H1 (cell line): ENCODE measurements around the gene RABL2A. TPM values are rescaled to one million over a fixed set of nuclear protein-coding genes. Genes with fewer than 3 reads are reported as not detected.

Experiments used
- CTCF ChIA-PET: fragments of 300-600 bp; sonication (Branson Sonifier 250); formaldehyde crosslinking; loops from one replicate; lab custom pipeline; 2021; ENCODE audit not compliant: partially characterized antibody; lab: Charles Lee
- POLR2A ChIA-PET: fragments of 300-600 bp; sonication (Branson Sonifier 250); formaldehyde crosslinking; loops from one replicate; lab custom pipeline; 2021; ENCODE audit warnings: inconsistent platforms; ENCODE audit not compliant: partially characterized antibody; lab: Charles Lee
- DNase-seq, 2 experiments: peaks; one replicate each; pipeline versions ENCODE4 v3.0.0 to v3.0.0-alpha.2; 2010 to 2022; ENCODE audit warnings: low spot score in 2 of 2, low read depth in 1 of 2, mixed read lengths in 1 of 2
- FAIRE-seq: peaks from 2 replicates; lab custom pipeline; 2011; peaks lifted over from hg19 to GRCh38; lab: Jason Lieb, UNC
- H2AFZ ChIP-seq: 2 replicates; pipeline ENCODE4 v1.8.1; 2012; ENCODE audit warnings: low read length, inconsistent platforms
- H2AK5ac ChIP-seq: 2 replicates; pipeline ENCODE4 v1.6.1; 2013; ENCODE audit warnings: low read depth, low read length
- H2BK120ac ChIP-seq: replicated peaks from 2 replicates; pipeline ENCODE3; 2013; ENCODE audit warnings: low read depth, low read length, inconsistent platforms
- H2BK12ac ChIP-seq: 2 replicates; pipeline ENCODE4 v1.6.1; 2013; ENCODE audit warnings: low read depth, low read length
- H2BK15ac ChIP-seq: 2 replicates; pipeline ENCODE4 v1.6.1; 2013; ENCODE audit warnings: low read length
- H2BK20ac ChIP-seq: 2 replicates; pipeline ENCODE4 v1.6.1; 2013; ENCODE audit warnings: low read length
- H2BK5ac ChIP-seq: 2 replicates; pipeline ENCODE4 v1.6.1; 2013; ENCODE audit warnings: low read depth, low read length
- H3K14ac ChIP-seq: 2 replicates; pipeline ENCODE4 v1.6.1; 2013; ENCODE audit warnings: inconsistent platforms; ENCODE audit not compliant: insufficient read length
- H3K18ac ChIP-seq: 2 replicates; pipeline ENCODE4 v1.6.1; 2013; ENCODE audit warnings: low read length; ENCODE audit errors: extremely low read depth
- H3K23ac ChIP-seq: 2 replicates; pipeline ENCODE4 v1.6.1; 2013; ENCODE audit warnings: inconsistent platforms; ENCODE audit not compliant: insufficient read length
- H3K23me2 ChIP-seq: 2 replicates; pipeline ENCODE4 v1.6.1; 2013; ENCODE audit warnings: low read depth, low read length
- H3K27ac ChIP-seq: 2 replicates; pipeline ENCODE4 v1.6.1; 2011; ENCODE audit warnings: low read depth, low read length, inconsistent platforms
- H3K27me3 ChIP-seq, 4 experiments: replicated peaks in 1 of 4; 1 replicate in 1 of 4; 2 replicates in 3 of 4; pipeline versions ENCODE4 v1.6.1 to v1.8.1; 2011 to 2013; ENCODE audit warnings: low read length in 3 of 4, mild to moderate bottlenecking in 3 of 4, inconsistent platforms in 2 of 4, mixed read lengths in 2 of 4, moderate library complexity in 1 of 4; ENCODE audit not compliant: control insufficient read depth in 3 of 4, insufficient read depth in 3 of 4; ENCODE audit errors: extremely low read depth in 1 of 4
- H3K36me3 ChIP-seq, 4 experiments: 2 replicates each; pipeline versions ENCODE4 v1.6.1 to v1.8.1; 2011 to 2013; ENCODE audit warnings: mild to moderate bottlenecking in 4 of 4, low read length in 3 of 4, moderate library complexity in 2 of 4, control low read depth in 1 of 4, inconsistent platforms in 1 of 4; ENCODE audit not compliant: insufficient read depth in 4 of 4, control insufficient read depth in 2 of 4
- H3K4ac ChIP-seq: replicated peaks from 2 replicates; pipeline ENCODE3; 2013; ENCODE audit warnings: low read length, low read depth, mixed read lengths, inconsistent platforms; ENCODE audit not compliant: insufficient read length
- H3K4me1 ChIP-seq, 4 experiments: replicated peaks in 1 of 4; 1 replicate in 1 of 4; 2 replicates in 3 of 4; pipeline versions ENCODE4 v1.6.1 to v1.8.1; 2011 to 2013; ENCODE audit warnings: low read length in 3 of 4, inconsistent platforms in 2 of 4, mixed read lengths in 1 of 4; ENCODE audit not compliant: insufficient read depth in 4 of 4, control insufficient read depth in 3 of 4
- H3K4me2 ChIP-seq, 2 experiments: 2 replicates each; pipeline versions ENCODE4 v1.6.1 to v1.8.1; 2011 to 2013; ENCODE audit warnings: low read depth in 2 of 2, low read length in 2 of 2, control low read depth in 1 of 2, inconsistent platforms in 1 of 2, mild to moderate bottlenecking in 1 of 2; ENCODE audit not compliant: insufficient read depth in 1 of 2
- H3K4me3 ChIP-seq, 4 experiments: fragments of 200-600, 300-600 bp in 1 of 4; sonication (generic), shearing (Covaris generic), sonication (Bioruptor Twin) in 1 of 4; 2 replicates each; pipeline versions ENCODE4 v1.5.1 to v1.8.1; 2011 to 2016; ENCODE audit warnings: low read length in 4 of 4, low read depth in 3 of 4, control low read depth in 2 of 4, inconsistent platforms in 2 of 4, mild to moderate bottlenecking in 2 of 4, mixed read lengths in 1 of 4, moderate library complexity in 1 of 4; ENCODE audit not compliant: insufficient read depth in 2 of 4; ENCODE audit errors: extremely low read depth in 1 of 4
- H3K56ac ChIP-seq: replicated peaks from 2 replicates; pipeline ENCODE3; 2013; ENCODE audit warnings: low read depth, mild to moderate bottlenecking, mixed read lengths, low read length, inconsistent platforms; ENCODE audit not compliant: insufficient read length
- H3K79me1 ChIP-seq: 2 replicates; pipeline ENCODE4 v1.6.1; 2013; ENCODE audit warnings: low read depth, low read length, control low read depth
- H3K79me2 ChIP-seq, 2 experiments: 2 replicates each; pipeline versions ENCODE4 v1.6.1 to v1.8.1; 2012 to 2013; ENCODE audit warnings: low read length in 2 of 2, mild to moderate bottlenecking in 2 of 2, inconsistent platforms in 1 of 2; ENCODE audit not compliant: insufficient read depth in 2 of 2, control insufficient read depth in 1 of 2
- H3K9ac ChIP-seq, 4 experiments: replicated peaks in 1 of 4; 1 replicate in 1 of 4; 2 replicates in 3 of 4; pipeline versions ENCODE4 v1.6.1 to v1.8.1; 2011 to 2013; ENCODE audit warnings: low read depth in 3 of 4, low read length in 3 of 4, control low read depth in 2 of 4, mild to moderate bottlenecking in 2 of 4, moderate library complexity in 2 of 4, inconsistent platforms in 1 of 4; ENCODE audit errors: extremely low read depth in 1 of 4
- H3K9me3 ChIP-seq, 2 experiments: 2 replicates each; pipeline versions ENCODE4 v1.6.1 to v1.8.1; 2012 to 2013; ENCODE audit warnings: mild to moderate bottlenecking in 2 of 2, moderate library complexity in 2 of 2, control low read depth in 1 of 2, inconsistent platforms in 1 of 2, low read depth in 1 of 2, low read length in 1 of 2, mixed read lengths in 1 of 2; ENCODE audit not compliant: insufficient read depth in 2 of 2
- H4K20me1 ChIP-seq, 2 experiments: replicated peaks in 1 of 2; 2 replicates each; pipeline versions ENCODE3 to v1.8.1; 2011 to 2013; ENCODE audit warnings: inconsistent platforms in 2 of 2, low read length in 2 of 2, mild to moderate bottlenecking in 1 of 2; ENCODE audit not compliant: insufficient read depth in 2 of 2, control insufficient read depth in 1 of 2
- H4K5ac ChIP-seq: 2 replicates; pipeline ENCODE4 v1.6.1; 2013; ENCODE audit warnings: low read length, low read depth, mixed read lengths, inconsistent platforms; ENCODE audit not compliant: insufficient read length
- H4K8ac ChIP-seq: 2 replicates; pipeline ENCODE4 v1.8.0; 2013; ENCODE audit warnings: mild to moderate bottlenecking, moderate library complexity, low read length, inconsistent platforms; ENCODE audit not compliant: insufficient read depth; ENCODE audit errors: extremely low read depth
- H4K91ac ChIP-seq: replicated peaks from 2 replicates; pipeline ENCODE3; 2013; ENCODE audit warnings: low read length, mixed read lengths, inconsistent platforms; ENCODE audit not compliant: insufficient read length
- CTBP2 ChIP-seq: IDR thresholded peaks from 2 replicates; pipeline ENCODE4 v1.7.0; 2011; ENCODE audit warnings: borderline replicate concordance, mild to moderate bottlenecking, moderate library complexity, mixed read lengths, low read length; ENCODE audit not compliant: insufficient read depth, insufficient read length
- JUND ChIP-seq: IDR thresholded peaks from 2 replicates; pipeline ENCODE4 v1.6.1; 2011; ENCODE audit warnings: mild to moderate bottlenecking, improper control_type of control experiment, low read length
- MAFK ChIP-seq: IDR thresholded peaks from 2 replicates; pipeline ENCODE4 v1.6.1; 2012; ENCODE audit warnings: low read depth, mild to moderate bottlenecking, improper control_type of control experiment, low read length
- MAX ChIP-seq: IDR thresholded peaks from 2 replicates; pipeline ENCODE4 v1.6.1; 2012; ENCODE audit warnings: inconsistent platforms
- POLR2AphosphoS5 ChIP-seq: IDR thresholded peaks from 2 replicates; pipeline ENCODE4 v1.6.1; 2011; ENCODE audit warnings: low read depth, low read length
- SUZ12 ChIP-seq: fragments of 200-600 bp; sonication (generic); IDR thresholded peaks from 2 replicates; pipeline ENCODE4 v1.6.1; 2012; ENCODE audit warnings: mild to moderate bottlenecking, inconsistent platforms, low read length, moderate library complexity, mixed read lengths
- WGBS, 2 experiments: shearing (Covaris generic) in 1 of 2; methylation state at CpG; one replicate each; pipeline versions ENCODE4 v1.1.6 to v1.1.7; 2013 to 2015; ENCODE audit warnings: low lambda C conversion rate in 2 of 2, mixed read lengths in 2 of 2, inconsistent platforms in 1 of 2, low coverage in 1 of 2, missing lambda C conversion rate in 1 of 2; ENCODE audit not compliant: insufficient replicate concordance in 2 of 2, insufficient coverage in 1 of 2, insufficient read length in 1 of 2; ENCODE audit errors: extremely low coverage in 1 of 2, missing lambda C conversion rate in 1 of 2; 5-methylcytosine and 5-hydroxymethylcytosine counted together
- polyA plus RNA-seq, 7 experiments: library from polyadenylated mRNA; depleted of rRNA in 3 of 7; stranded (reverse) in 5 of 7; unstranded in 2 of 7; fragments of >200 nt in 5 of 7; fragments of 200-250 nt in 2 of 7; gene quantifications; 1 replicate in 5 of 7; 2 replicates in 1 of 7; 4 replicates in 1 of 7; pipeline versions ENCODE4 v1.2.1 to v1.2.3, GENCODE V29; 2011 to 2013; ENCODE audit warnings: missing spikeins in 2 of 7, mixed read lengths in 2 of 7
- total RNA-seq: library from RNA; stranded (reverse); fragmentation: NEBNext Ultra II Directional; extraction: Animal tissue kit (Norgen Biotek cat#: 25700); gene quantifications from 2 replicates; pipeline ENCODE4 v1.2.1, GENCODE V29; 2021

The RABL2A gene
- total and polyA plus RNA-seq, 2 of the 8 experiments (the other 6 are each of a cell fraction or from before 2014, with no cell fraction given) = 6.9 to 10.9 TPM

- TF ChIP-seq JUND (no peak), SUZ12 (no peak), MAFK (no peak), POLR2AphosphoS5 (no peak), MAX (no peak), CTBP2 (no peak)
- DNase-seq (no peak), FAIRE-seq (no peak)
- no peak overlapping the region for H2AK5ac ChIP-seq
- ChIA-PET POLR2A (no interaction called here), CTCF (interaction anchor here (1.1 kb wide), 1 partner anchor 24 kb away, joined by 3 read pairs; no protein-coding TSS in a partner anchor)
- H4K20me1 ChIP-seq = no peaks in the 10 kb centered on the region
- no peak overlapping the region for H3K56ac ChIP-seq
- H2BK5ac ChIP-seq = no peak overlapping the region
- no peak overlapping the region for H3K23ac ChIP-seq
- 94% methylated on average over 8 of the region's 8 CpGs; no CpG with 5 or more reads in 1 of the 2 experiments for WGBS, 2 experiments
- H3K14ac ChIP-seq = no peak overlapping the region
- H2BK12ac ChIP-seq = no peak overlapping the region
- no peak overlapping the region for H2AFZ ChIP-seq
- H4K5ac ChIP-seq = no peak overlapping the region
- peaks cover 0 to 8% (median 0%) of the 10 kb centered on the region in 4 experiments; a peak in 1 of 7 replicates for H3K27me3 ChIP-seq
- no peak overlapping the region for H3K9ac ChIP-seq
- no peaks in the 10 kb centered on the region for H3K36me3 ChIP-seq
- H4K91ac ChIP-seq = no peak overlapping the region
- no peaks in the 10 kb centered on the region; the same call in 1 of the 2 replicates for H3K23me2 ChIP-seq
- no peak overlapping the region for H3K4me3 ChIP-seq
- no peaks in the 10 kb centered on the region for H3K4me1 ChIP-seq
- no peak overlapping the region for H3K4ac ChIP-seq
- H3K27ac ChIP-seq = no peak overlapping the region
- no peak overlapping the region for H2BK20ac ChIP-seq
- H3K4me2 ChIP-seq = no peak overlapping the region
- H3K9me3 ChIP-seq = no peaks in the 10 kb centered on the region
- H3K79me2 ChIP-seq = no peaks in the 10 kb centered on the region
- no peak overlapping the region for H2BK120ac ChIP-seq
- H3K18ac ChIP-seq = no peak overlapping the region
- H4K8ac ChIP-seq = no peak overlapping the region
- no peak overlapping the region for H2BK15ac ChIP-seq
- H3K79me1 ChIP-seq = no peaks in the 10 kb centered on the region
Measured at GRCh38 chr2:113679457-113679856, 52.4 kb downstream of the RABL2A start.
